CD4-positive, alpha-beta memory T cell (primary cell): ENCODE measurements around the gene E2F7. TPM values are rescaled to one million over a fixed set of nuclear protein-coding genes. Genes with fewer than 3 reads are reported as not detected.

ENCODE experiments used
- CTCF ChIA-PET: fragments of 350-600 bp; sonication (Branson Sonifier 250); formaldehyde crosslinking; loops from one replicate; lab custom pipeline; 2021; ENCODE audit warnings: inconsistent platforms; ENCODE audit not compliant: partially characterized antibody; lab: Charles Lee
- POLR2A ChIA-PET: fragments of 350-600 bp; sonication (Branson Sonifier 250); formaldehyde crosslinking; loops from one replicate; lab custom pipeline; 2021; ENCODE audit not compliant: partially characterized antibody; lab: Charles Lee
- DNase-seq, 5 donors: peaks; one replicate each; pipeline versions ENCODE4 v3.0.0 to v3.0.0-alpha.2; 2020 to 2022; ENCODE audit warnings: mixed read lengths in 1 of 5
- H3K27ac ChIP-seq: one replicate; pipeline ENCODE4 v1.7.0; 2013; ENCODE audit warnings: low read depth, low read length
- H3K27me3 ChIP-seq: 2 replicates; pipeline ENCODE4 v1.7.0; 2013; ENCODE audit warnings: mild to moderate bottlenecking, low read length, moderate library complexity; ENCODE audit not compliant: insufficient read depth
- H3K36me3 ChIP-seq: 2 replicates; pipeline ENCODE4 v1.7.0; 2013; ENCODE audit warnings: mild to moderate bottlenecking, low read length, moderate library complexity; ENCODE audit not compliant: insufficient read depth
- H3K4me1 ChIP-seq: 2 replicates; pipeline ENCODE4 v1.7.0; 2013; ENCODE audit warnings: mild to moderate bottlenecking, low read length, moderate library complexity; ENCODE audit not compliant: insufficient read depth
- H3K4me3 ChIP-seq, 2 donors: one replicate each; pipeline ENCODE4 v1.7.0; 2013; ENCODE audit warnings: low read length in 2 of 2, mild to moderate bottlenecking in 1 of 2
- H3K9me3 ChIP-seq, 2 donors: one replicate each; pipeline ENCODE4 v1.7.0; 2013; ENCODE audit warnings: low read length in 2 of 2, control low read depth in 1 of 2; ENCODE audit not compliant: control insufficient read depth in 1 of 2
- H3K27ac Mint-ChIP-seq, 7 donors: one replicate each; pipeline ENCODE4 v1.8.0; 2020 to 2021; ENCODE audit warnings: mixed read lengths in 7 of 7, mild to moderate bottlenecking in 6 of 7, inconsistent platforms in 3 of 7, moderate library complexity in 3 of 7
- H3K27me3 Mint-ChIP-seq, 2 donors: one replicate each; pipeline ENCODE4 v1.8.0; 2020 to 2021; ENCODE audit warnings: mixed read lengths in 2 of 2
- H3K36me3 Mint-ChIP-seq, 2 donors: one replicate each; pipeline ENCODE4 v1.8.0; 2020 to 2021; ENCODE audit warnings: mixed read lengths in 2 of 2, inconsistent platforms in 1 of 2, mild to moderate bottlenecking in 1 of 2
- H3K4me1 Mint-ChIP-seq, 4 donors: one replicate each; pipeline ENCODE4 v1.8.0; 2020 to 2021; ENCODE audit warnings: mixed read lengths in 4 of 4, mild to moderate bottlenecking in 1 of 4
- H3K4me3 Mint-ChIP-seq, 8 donors: one replicate each; pipeline ENCODE4 v1.8.0; 2020 to 2021; ENCODE audit warnings: mixed read lengths in 8 of 8, mild to moderate bottlenecking in 7 of 8, moderate library complexity in 6 of 8, inconsistent platforms in 3 of 8
- H3K9me3 Mint-ChIP-seq, 8 donors: one replicate each; pipeline ENCODE4 v1.8.0; 2020 to 2021; ENCODE audit warnings: mixed read lengths in 8 of 8, mild to moderate bottlenecking in 5 of 8, inconsistent platforms in 3 of 8, moderate library complexity in 1 of 8
- intact Hi-C: fragments of 100-400 bp; cut with micrococcal nuclease; formaldehyde crosslinking; loops from one replicate; pipeline ENCODE4 v1.15.1; 2023
- polyA plus RNA-seq, 2 donors: library from polyadenylated mRNA; unstranded; fragments of 300-500 nt; fragmentation: Illumina TruSeq; gene quantifications; one replicate each; pipeline ENCODE4 v1.2.3, GENCODE V29; 2021
- total RNA-seq, 2 experiments: library from RNA; stranded (reverse); gene quantifications; one replicate each; pipeline ENCODE4 v1.2.3, GENCODE V29; 2021

E2F7 gene
- total and polyA plus RNA-seq, 4 experiments from 2014 or later: 0.17 to 0.26 TPM; not detected in 2

- Mint-ChIP-seq H3K27ac (no peak overlapping the region), H3K4me3 (no peak overlapping the region), H3K9me3 (peaks cover 0 to 9% (median 6%) of the 10 kb centered on the region in 8 donors), H3K36me3 (no peaks in the 10 kb centered on the region), H3K27me3 (no peaks in the 10 kb centered on the region), H3K4me1 (no peaks in the 10 kb centered on the region)
- no peak overlapping the region for H3K4me3 ChIP-seq
- DNase-seq: no peak
- no peaks in the 10 kb centered on the region for H3K27me3 ChIP-seq
- ChIA-PET CTCF (interaction anchor here (1.2 to 2.7 kb wide), 2 partner anchors 10 to 20 kb away, joined by 3 to 15 read pairs; no protein-coding TSS in a partner anchor), POLR2A (no interaction called here)
- no peaks in the 10 kb centered on the region for H3K4me1 ChIP-seq
- H3K36me3 ChIP-seq: no peaks in the 10 kb centered on the region
- no peaks in the 10 kb centered on the region for H3K9me3 ChIP-seq
- intact Hi-C loops: no loop called here
- no peak overlapping the region for H3K27ac ChIP-seq
Measured at GRCh38 chr12:77040231-77040630, 25.1 kb downstream of the E2F7 start.

GRCh38 chr12:77035226-77035625 is 30.1 kb downstream of the E2F7 start:
- H3K4me3 Mint-ChIP-seq: no peak overlapping the region
- intact Hi-C loops: no loop called here
- no peaks in the 10 kb centered on the region for H3K4me1 ChIP-seq
- ChIA-PET CTCF (interaction anchor here (0.5 to 8.6 kb wide), 3 partner anchors 15 to 51 kb away, joined by 3 to 50 read pairs (median 12); no protein-coding TSS in a partner anchor), POLR2A (no interaction called here)
- H3K27me3 ChIP-seq: no peaks in the 10 kb centered on the region
- H3K36me3 ChIP-seq: no peaks in the 10 kb centered on the region
- H3K4me1 Mint-ChIP-seq: peaks cover 0 to 8% (median 6%) of the 10 kb centered on the region in 4 donors
- no peaks in the 10 kb centered on the region for H3K9me3 ChIP-seq
- no peak overlapping the region for H3K27ac Mint-ChIP-seq
- no peak overlapping the region for H3K4me3 ChIP-seq
- DNase-seq: no peak
- no peaks in the 10 kb centered on the region for H3K27me3 Mint-ChIP-seq
- H3K27ac ChIP-seq: no peak overlapping the region
- H3K9me3 Mint-ChIP-seq: peaks cover 0 to 9% (median 6%) of the 10 kb centered on the region in 8 donors
- H3K36me3 Mint-ChIP-seq: no peaks in the 10 kb centered on the region

- peaks cover 0 to 8% (median 6%) of the 10 kb centered on the region in 8 donors for H3K9me3 Mint-ChIP-seq
- H3K4me3 Mint-ChIP-seq: no peak overlapping the region
- intact Hi-C loops: no loop called here
- peaks cover 0 to 8% (median 6%) of the 10 kb centered on the region in 4 donors for H3K4me1 Mint-ChIP-seq
- no peak overlapping the region for H3K27ac Mint-ChIP-seq
- H3K9me3 ChIP-seq: no peaks in the 10 kb centered on the region
- H3K4me3 ChIP-seq: no peak overlapping the region
- H3K4me1 ChIP-seq: no peaks in the 10 kb centered on the region
- no peaks in the 10 kb centered on the region for H3K27me3 ChIP-seq
- DNase-seq: no peak
- H3K27me3 Mint-ChIP-seq: no peaks in the 10 kb centered on the region
- H3K36me3 ChIP-seq: no peaks in the 10 kb centered on the region
- ChIA-PET CTCF (interaction anchor here (0.8 to 8.6 kb wide), 5 partner anchors 8 to 23 kb away, joined by 3 to 50 read pairs (median 11); no protein-coding TSS in a partner anchor), POLR2A (no interaction called here)
- no peak overlapping the region for H3K27ac ChIP-seq
- H3K36me3 Mint-ChIP-seq: no peaks in the 10 kb centered on the region
Measured at GRCh38 chr12:77033658-77034536, 31.5 kb downstream of the E2F7 start.

GRCh38 chr12:77032406-77032805 is 33.0 kb downstream of the E2F7 start:
- Histone ChIP-seq H3K36me3 (no peaks in the 10 kb centered on the region), H3K4me1 (no peaks in the 10 kb centered on the region), H3K4me3 (no peak overlapping the region), H3K9me3 (no peaks in the 10 kb centered on the region), H3K27me3 (no peaks in the 10 kb centered on the region), H3K27ac (no peak overlapping the region)
- ChIA-PET CTCF (interaction anchor here (1.4 to 8.6 kb wide), 4 partner anchors 10 to 22 kb away, joined by 3 to 50 read pairs (median 9); no protein-coding TSS in a partner anchor), POLR2A (no interaction called here)
- no peak for DNase-seq
- intact Hi-C loops: no loop called here
- Mint-ChIP-seq H3K4me1 (peaks cover 0 to 8% (median 6%) of the 10 kb centered on the region in 4 donors), H3K9me3 (peaks cover 0 to 5% (median under 1%) of the 10 kb centered on the region in 8 donors), H3K27me3 (no peaks in the 10 kb centered on the region), H3K27ac (peak overlapping the region in 1 of 7 donors; percentile 63), H3K4me3 (peak overlapping the region in 2 of 8 donors; percentile 34 to 54), H3K36me3 (no peaks in the 10 kb centered on the region)

GRCh38 chr12:77031745-77032144 is 33.6 kb downstream of the E2F7 start:
- no peak for DNase-seq
- no peaks in the 10 kb centered on the region for H3K27me3 Mint-ChIP-seq
- H3K9me3 Mint-ChIP-seq: peaks cover 0 to 5% (median 0%) of the 10 kb centered on the region in 8 donors
- H3K36me3 Mint-ChIP-seq: no peaks in the 10 kb centered on the region
- Histone ChIP-seq H3K36me3 (no peaks in the 10 kb centered on the region), H3K9me3 (no peaks in the 10 kb centered on the region), H3K27ac (no peak overlapping the region), H3K4me3 (no peak overlapping the region), H3K4me1 (no peaks in the 10 kb centered on the region), H3K27me3 (no peaks in the 10 kb centered on the region)
- H3K27ac Mint-ChIP-seq: no peak overlapping the region
- intact Hi-C loops: no loop called here
- ChIA-PET CTCF (interaction anchor here (1.8 to 8.6 kb wide), 3 partner anchors 11 to 21 kb away, joined by 7 to 50 read pairs (median 11); no protein-coding TSS in a partner anchor), POLR2A (no interaction called here)
- H3K4me1 Mint-ChIP-seq: peaks cover 0 to 8% (median 6%) of the 10 kb centered on the region in 4 donors
- no peak overlapping the region for H3K4me3 Mint-ChIP-seq

- intact Hi-C loops: no loop called here
- Mint-ChIP-seq H3K4me1 (peaks cover 0 to 1% (median 0%) of the 10 kb centered on the region in 4 donors), H3K4me3 (no peak overlapping the region), H3K9me3 (no peaks in the 10 kb centered on the region), H3K36me3 (no peaks in the 10 kb centered on the region), H3K27ac (no peak overlapping the region), H3K27me3 (no peaks in the 10 kb centered on the region)
- Histone ChIP-seq H3K27ac (no peak overlapping the region), H3K4me1 (no peaks in the 10 kb centered on the region), H3K36me3 (no peaks in the 10 kb centered on the region), H3K27me3 (no peaks in the 10 kb centered on the region), H3K4me3 (no peak overlapping the region), H3K9me3 (no peaks in the 10 kb centered on the region)
- ChIA-PET CTCF (interaction anchor here (0.7 to 2.4 kb wide), 4 partner anchors 8 to 24 kb away, joined by 3 to 23 read pairs (median 3); no protein-coding TSS in a partner anchor), POLR2A (no interaction called here)
- no peak for DNase-seq
Measured at GRCh38 chr12:77025782-77026314, 39.5 kb downstream of the E2F7 start.

GRCh38 chr12:77023501-77023900 is 41.9 kb downstream of the E2F7 start:
- H3K4me3 Mint-ChIP-seq: no peak overlapping the region
- DNase-seq: no peak
- H3K27ac Mint-ChIP-seq: no peak overlapping the region
- ChIA-PET POLR2A (no interaction called here), CTCF (interaction anchor here (5.5 kb wide), 1 partner anchor 14 kb away, joined by 89 read pairs; no protein-coding TSS in a partner anchor)
- Histone ChIP-seq H3K4me3 (no peak overlapping the region), H3K27me3 (no peaks in the 10 kb centered on the region), H3K27ac (no peak overlapping the region), H3K4me1 (no peaks in the 10 kb centered on the region), H3K9me3 (no peaks in the 10 kb centered on the region), H3K36me3 (no peaks in the 10 kb centered on the region)
- intact Hi-C loops: no loop called here
- H3K27me3 Mint-ChIP-seq: no peaks in the 10 kb centered on the region
- H3K36me3 Mint-ChIP-seq: no peaks in the 10 kb centered on the region
- peaks cover 0 to 1% (median 0%) of the 10 kb centered on the region in 4 donors for H3K4me1 Mint-ChIP-seq
- H3K9me3 Mint-ChIP-seq: no peaks in the 10 kb centered on the region
